Putamen (tissue), 1 donor: ENCODE results near the gene OR10T2.
"Not testable (repeated sequence)": the region's sequence is repeated elsewhere in the genome, so short reads cannot be mapped to it uniquely, and the experiment has no call there.

Source experiments
- DNase-seq: peaks from one replicate; pipeline ENCODE4 v3.0.0-alpha.2; 2016; ENCODE audit warnings: low spot score

The OR10T2 gene

DNA sequence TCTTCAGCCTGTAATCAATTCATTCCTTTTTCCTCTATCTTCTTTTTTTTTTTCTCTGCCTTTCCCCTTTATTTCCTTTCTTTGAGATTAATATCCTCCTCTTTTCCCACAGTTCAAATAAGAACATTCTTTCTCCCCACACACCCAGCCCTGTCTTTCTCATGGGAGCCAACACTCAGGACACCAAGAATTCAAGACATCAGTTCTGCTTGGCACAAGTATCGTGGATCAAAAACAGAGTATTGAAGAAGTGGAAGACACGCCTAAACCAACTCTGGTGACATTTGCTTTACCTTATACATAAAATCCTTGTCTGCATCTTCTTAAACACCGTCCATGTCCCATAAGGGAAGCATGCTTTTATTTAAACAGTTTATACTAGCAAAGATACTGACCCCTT, 42.6 kb downstream of the OR10T2 start:
- no peak for DNase-seq

- DNase-seq, result no peak
Observed at GRCh38 chr1:158355773-158356285, 43.4 kb downstream of the OR10T2 start.

DNA sequence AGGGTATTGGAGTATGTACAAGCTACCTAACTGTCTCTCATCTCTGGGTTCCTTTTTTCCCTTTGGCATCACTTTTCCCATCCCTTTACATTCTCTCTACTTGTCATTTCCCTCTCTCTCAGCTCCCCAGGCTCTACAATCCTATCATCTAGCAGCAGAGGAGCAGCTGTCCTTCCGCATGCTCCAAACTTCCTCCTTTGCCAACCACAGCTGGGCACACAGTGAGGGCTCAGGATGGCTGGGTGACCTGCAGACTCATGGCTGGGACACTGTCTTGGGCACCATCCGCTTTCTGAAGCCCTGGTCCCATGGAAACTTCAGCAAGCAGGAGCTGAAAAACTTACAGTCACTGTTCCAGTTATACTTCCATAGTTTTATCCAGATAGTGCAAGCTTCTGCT, 45.0 kb downstream of the OR10T2 start:
- no peak for DNase-seq

DNA sequence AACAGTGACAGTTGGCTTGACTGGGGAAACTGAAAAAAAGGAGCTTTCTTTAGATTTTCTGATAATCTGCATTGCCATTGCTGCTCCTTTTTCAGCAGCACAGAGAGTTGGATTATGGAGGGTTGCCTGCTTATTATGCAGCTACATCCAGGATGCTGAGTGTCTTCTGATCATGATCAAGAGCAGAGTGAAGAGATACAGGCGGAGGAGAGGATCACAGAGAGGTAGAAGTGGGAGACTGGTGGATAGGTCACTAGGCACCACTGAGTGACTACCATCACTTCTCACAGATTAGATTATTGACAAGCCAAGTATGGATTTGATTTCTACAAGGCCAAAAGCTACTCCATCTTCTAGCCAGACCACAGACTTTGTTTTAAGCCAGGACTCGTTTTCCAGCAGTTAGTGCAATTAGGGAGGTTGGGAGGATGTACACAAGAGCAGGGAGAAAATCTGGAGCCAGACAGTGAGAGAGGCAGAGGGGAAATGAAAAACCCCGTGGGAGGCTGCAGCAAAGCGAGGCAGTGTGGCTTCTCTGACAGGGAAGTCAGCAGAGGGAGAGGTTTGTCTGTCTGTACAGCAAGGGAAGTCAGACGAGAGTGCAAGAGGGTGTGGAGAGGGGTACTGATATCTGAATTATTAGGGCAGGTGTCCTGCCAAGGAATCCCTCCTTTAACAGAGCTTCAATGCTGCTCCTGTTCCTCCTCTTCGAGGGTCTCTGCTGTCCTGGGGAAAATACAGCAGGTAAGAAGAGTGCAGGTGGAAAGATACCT, 45.8 kb downstream of the OR10T2 start, which contains the start of gene CD1E:
Gene CD1E, plus strand, starts transcription at position 592 of the 773 bp plus-strand sequence. Its CDS starts 95 bp downstream, at position 687.
- no peak for DNase-seq

DNA sequence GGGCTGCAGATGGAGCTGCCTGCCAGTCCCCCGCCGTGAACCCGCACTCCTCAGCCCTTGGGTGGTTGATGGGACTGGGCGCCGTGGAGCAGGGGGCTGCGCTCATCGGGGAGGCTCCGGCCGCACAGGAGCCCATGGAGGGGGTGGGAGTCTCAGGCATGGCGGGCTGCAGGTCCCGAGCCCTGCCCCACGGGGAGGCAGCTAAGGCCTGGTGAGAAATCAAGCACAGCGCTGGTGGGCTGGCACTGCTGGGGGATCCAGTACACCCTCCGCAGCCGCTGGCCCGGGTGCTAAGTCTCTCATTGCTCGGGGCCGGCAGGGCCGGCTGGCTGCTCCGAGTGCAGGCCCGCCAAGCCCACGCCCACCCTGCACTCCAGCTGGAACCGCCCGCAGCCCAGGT, 50.3 kb downstream of the OR10T2 start:
- DNase-seq, result not testable (repeated sequence)
